AG09309 (cell line): Measurements from ENCODE around the gene FXYD6.

Source experiments
- DNase-seq: peaks from one replicate; pipeline ENCODE4 v3.0.0-alpha.2; 2010; ENCODE audit warnings: low read depth
- H3K4me3 ChIP-seq: 2 replicates; pipeline ENCODE4 v1.5.1; 2011; ENCODE audit warnings: mild to moderate bottlenecking, low read depth, low read length, moderate library complexity; ENCODE audit not compliant: control insufficient read depth
- CTCF ChIP-seq: IDR thresholded peaks from 2 replicates; pipeline ENCODE4 v1.5.1; 2011; ENCODE audit warnings: mild to moderate bottlenecking, low read depth, low read length, inconsistent platforms; ENCODE audit not compliant: insufficient read depth, control insufficient read depth; ENCODE audit errors: missing control alignments

FXYD6 gene

DNA sequence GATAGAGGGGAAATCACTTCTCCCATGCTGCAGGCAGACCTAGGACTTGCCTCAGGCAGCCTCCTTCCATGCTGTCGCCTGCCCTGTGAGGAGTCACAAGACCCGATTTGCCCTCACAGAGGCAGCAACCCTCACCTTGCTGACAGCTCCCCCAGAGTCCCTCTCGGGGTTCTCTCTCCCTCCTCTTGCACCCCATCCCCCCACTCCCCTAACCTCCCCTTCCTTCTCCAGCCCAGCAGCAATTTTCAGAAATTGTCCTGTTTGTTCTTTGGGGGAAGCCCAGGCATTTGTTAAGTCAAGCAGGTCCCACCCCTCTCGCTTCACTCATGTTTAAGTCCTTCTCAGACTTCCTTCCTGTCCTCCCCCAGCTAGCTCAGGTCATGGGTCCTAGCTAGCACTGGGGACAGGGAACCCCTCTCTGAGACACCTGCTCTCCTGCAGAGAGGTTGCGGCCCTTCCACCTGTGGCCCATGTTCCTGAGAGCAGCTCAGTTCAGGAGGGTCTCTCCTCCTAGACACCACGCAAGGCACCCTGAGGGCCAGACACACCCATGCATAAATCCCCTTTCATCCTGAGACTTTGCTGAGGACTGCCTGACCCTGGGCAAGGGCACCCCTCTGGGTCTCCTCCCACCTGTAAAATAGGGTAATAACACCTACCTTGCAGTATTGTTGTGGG is 45.6 kb downstream of the FXYD6 start:
- TF ChIP-seq CTCF, result no peak
- DNase-seq, result no peak
- no peak overlapping the region for H3K4me3 ChIP-seq

DNA sequence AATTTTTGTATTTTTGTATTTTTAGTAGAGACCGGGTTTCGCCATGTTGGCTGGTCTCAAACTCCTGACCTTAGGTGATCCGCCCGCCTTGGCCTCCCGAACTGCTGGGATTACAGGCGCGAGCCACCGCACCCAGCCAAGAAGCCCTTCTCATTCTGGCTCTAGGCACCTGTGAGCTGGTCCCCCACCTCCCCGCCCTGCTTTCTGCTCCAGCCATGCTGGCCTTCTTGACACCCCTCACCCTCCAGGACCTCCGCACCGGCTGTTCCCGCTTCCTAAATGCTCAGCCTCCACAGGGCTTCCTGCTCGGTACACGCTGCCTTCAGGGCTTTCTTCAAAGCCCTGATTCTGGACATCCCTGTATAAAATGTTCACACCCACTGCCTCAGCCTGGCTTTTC is 46.4 kb downstream of the FXYD6 start:
- H3K4me3 ChIP-seq, result no peak overlapping the region
- no peak for TF ChIP-seq CTCF
- no peak for DNase-seq

DNA sequence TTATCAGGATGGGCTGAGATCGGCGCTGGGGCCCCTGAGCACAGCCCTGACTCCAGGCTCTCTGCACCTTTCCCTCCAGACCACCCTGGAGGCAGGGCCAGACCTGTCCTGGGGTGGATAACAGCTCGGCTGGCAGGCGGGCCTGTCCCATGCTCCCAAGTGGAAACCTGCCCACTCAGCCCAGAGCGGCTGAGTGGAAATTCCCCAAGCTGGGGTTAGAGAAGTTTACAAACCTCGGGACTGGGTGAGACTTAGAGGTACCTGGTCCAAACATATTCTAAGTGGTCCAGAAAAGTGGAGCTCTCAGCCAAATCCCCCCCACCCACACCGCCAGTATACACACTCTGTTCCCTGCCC is 47.1 kb downstream of the FXYD6 start:
- no peak overlapping the region for H3K4me3 ChIP-seq
- no peak for TF ChIP-seq CTCF
- DNase-seq, result no peak

DNA sequence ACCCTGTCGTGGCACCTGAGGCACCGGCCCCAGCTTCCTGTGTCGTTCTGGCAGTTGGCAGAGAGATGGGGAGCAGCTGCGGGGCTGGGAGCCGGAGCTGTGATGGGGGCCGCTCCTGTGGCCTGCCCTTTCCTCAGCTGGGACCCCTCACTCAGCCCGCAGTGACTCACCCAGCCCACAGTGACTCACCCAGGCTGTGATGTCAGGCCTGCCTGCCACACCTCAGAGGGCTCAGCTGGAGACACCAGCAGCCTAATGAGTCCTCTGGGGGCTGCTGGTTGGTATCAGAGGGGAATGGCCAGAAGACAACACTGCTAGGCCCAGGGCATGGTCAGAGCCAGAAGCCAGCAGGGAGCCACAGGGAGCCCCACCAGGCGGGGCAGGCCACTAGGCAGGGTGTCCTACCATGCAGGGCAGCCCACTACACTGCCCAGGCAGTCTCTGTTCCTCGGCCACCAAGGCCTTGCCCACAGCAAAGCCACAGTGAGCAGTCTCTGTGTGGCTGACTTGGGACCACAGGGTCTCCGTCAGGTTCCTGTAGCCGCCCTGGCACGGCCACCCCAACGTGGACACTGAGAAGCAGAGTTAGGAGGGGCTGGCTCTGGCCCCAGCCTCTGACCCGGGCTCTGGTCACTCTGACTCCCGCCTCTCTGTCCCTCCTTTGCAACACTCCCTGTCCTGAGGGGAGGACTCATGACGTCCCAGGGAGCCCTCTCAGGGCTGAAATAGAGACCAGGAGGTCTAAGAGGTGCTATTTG is 47.7 kb downstream of the FXYD6 start:
- no peak overlapping the region for H3K4me3 ChIP-seq
- no peak for DNase-seq
- TF ChIP-seq CTCF, result no peak

GRCh38 chr11:117827521-117828511 is 48.6 kb downstream of the FXYD6 start:
- no peak for DNase-seq
- H3K4me3 ChIP-seq, result no peak overlapping the region
- no peak for TF ChIP-seq CTCF

DNA sequence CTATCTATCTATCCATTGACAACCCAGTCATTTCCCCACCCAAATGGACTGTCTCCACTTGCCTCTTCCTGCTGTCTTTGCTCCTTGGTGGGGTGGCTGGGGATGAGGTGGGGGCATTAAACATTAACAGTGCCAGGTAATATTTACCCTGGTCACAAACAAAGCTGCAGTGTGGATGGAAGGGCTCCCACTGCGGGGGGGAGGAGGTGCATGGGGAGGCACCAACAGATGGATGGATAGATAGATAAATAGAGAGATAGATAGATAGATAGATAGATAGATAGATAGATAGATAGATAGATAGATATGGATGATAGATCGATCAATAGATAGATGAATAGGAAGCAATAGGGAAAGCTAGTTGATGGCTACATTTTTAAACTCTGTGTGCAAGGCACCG is 49.6 kb downstream of the FXYD6 start:
- no peak for DNase-seq
- no peak for TF ChIP-seq CTCF
- H3K4me3 ChIP-seq, result no peak overlapping the region
